ENCODE data around the gene LAPTM5.

GRCh38 chr1:30758121-30758688 is 631 bp upstream of the LAPTM5 start:
- TF ChIP-seq SIN3A (IDR thresholded peaks at IDR 0.05; ENCODE audit: borderline replicate concordance, insufficient read depth, low read length), result no peak
- no peak for TF ChIP-seq POLR2AphosphoS5 (IDR thresholded peaks at IDR 0.05; ENCODE audit: low read depth, low read length)
